ENCODE results near the gene TUBD1. TPM values are rescaled to one million over a fixed set of nuclear protein-coding genes. Genes with fewer than 3 reads are reported as not detected.
A peak's percentile ranks its signal among the peaks of the same experiment; 100 is the strongest.
"Not testable (repeated sequence)": the region's sequence is repeated elsewhere in the genome, so short reads cannot be mapped to it uniquely, and the experiment has no call there.

TUBD1 gene, protein sequence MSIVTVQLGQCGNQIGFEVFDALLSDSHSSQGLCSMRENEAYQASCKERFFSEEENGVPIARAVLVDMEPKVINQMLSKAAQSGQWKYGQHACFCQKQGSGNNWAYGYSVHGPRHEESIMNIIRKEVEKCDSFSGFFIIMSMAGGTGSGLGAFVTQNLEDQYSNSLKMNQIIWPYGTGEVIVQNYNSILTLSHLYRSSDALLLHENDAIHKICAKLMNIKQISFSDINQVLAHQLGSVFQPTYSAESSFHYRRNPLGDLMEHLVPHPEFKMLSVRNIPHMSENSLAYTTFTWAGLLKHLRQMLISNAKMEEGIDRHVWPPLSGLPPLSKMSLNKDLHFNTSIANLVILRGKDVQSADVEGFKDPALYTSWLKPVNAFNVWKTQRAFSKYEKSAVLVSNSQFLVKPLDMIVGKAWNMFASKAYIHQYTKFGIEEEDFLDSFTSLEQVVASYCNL
- total RNA-seq (10.7 TPM), polyA plus RNA-seq (16.6 TPM)
- long read RNA-seq, donor 1: 0 reads
- long read RNA-seq, donor 2: 0 reads
- long read RNA-seq, donor 3, partial matches to known transcripts: 0 of 2 reads
- long read RNA-seq, donor 3, other reads (novel, unspliced or antisense): 0 of 2 reads
- long read RNA-seq, donor 4: 0 reads
- long read RNA-seq, donor 5, partial matches to known transcripts: 0 of 1 reads
- long read RNA-seq, donor 5, other reads (novel, unspliced or antisense): 0 of 1 reads
- long read RNA-seq, donor 6: 0 reads
- long read RNA-seq, donor 7: 0 reads
- long read RNA-seq, donor 8: 0 reads
- long read RNA-seq, donor 9: 0 reads
- long read RNA-seq, donor 10: 0 reads

- H3K4me1 ChIP-seq (ENCODE audit: control insufficient read depth in 2 of 2, insufficient read depth in 2 of 2, low read length in 2 of 2): peaks cover 11 to 15% of the 10 kb centered on the region in 2 donors
- under 1% methylated on average over 61 of the region's 61 CpGs for WGBS
These were observed at the start of gene TUBD1, which contains the start of gene RPS6KB1 for GRCh38 chr17:59892924-59893675. Gene TUBD1, minus strand, starts transcription at chr17:59892943. Its CDS starts 1,941 bp downstream, at chr17:59891002. Gene RPS6KB1, plus strand, starts transcription at chr17:59893121. Its CDS starts 64 bp downstream, at chr17:59893185.

DNA sequence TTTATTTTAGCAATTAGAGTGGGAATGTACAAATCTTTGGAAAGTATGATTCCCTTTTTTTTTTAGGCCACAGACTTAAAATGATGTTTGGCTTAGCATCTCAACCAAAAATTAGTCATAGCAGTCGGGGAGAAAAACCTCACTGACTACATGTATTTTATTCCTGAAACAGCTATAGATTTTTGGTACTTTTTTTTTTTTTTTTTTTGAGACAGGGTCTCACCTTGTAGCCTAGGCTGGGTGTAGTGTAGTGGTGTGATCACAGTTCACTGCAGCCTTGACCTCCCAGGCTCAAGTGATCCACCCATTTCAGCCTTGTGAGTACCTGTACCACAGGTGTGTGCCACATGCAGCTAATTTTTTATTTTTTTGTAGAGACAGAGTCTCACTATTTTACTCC is 48.4 kb upstream of the TUBD1 start:
- peaks cover 22 to 46% of the 10 kb centered on the region in 2 donors for H3K36me3 ChIP-seq (ENCODE audit: control insufficient read depth in 2 of 2, insufficient read depth in 2 of 2, low read length in 1 of 2)
- WGBS: 100% methylated on average over 1 of the region's 1 CpG

More at GRCh38 chr17:59892924-59893675, at the start of gene TUBD1, which contains the start of gene RPS6KB1:
- Histone ChIP-seq H3K9me3 (ENCODE audit: control insufficient read depth in 2 of 2, insufficient read depth in 1 of 2, low read length in 1 of 2) (peaks cover 0 to 6% of the 10 kb centered on the region in 2 donors), H3K27ac (ENCODE audit: low read depth in 1 of 2, low read length in 1 of 2) (peak within 1 kb of the TSS; percentile 91 to 92), H3K27me3 (ENCODE audit: control insufficient read depth in 2 of 2, insufficient read depth in 1 of 2, low read length in 1 of 2) (no peaks in the 10 kb centered on the region), H3K4me3 (ENCODE audit: low read length in 2 of 2) (peak within 1 kb of the TSS; percentile 90 to 91), H3K36me3 (ENCODE audit: control insufficient read depth in 2 of 2, insufficient read depth in 2 of 2, low read length in 1 of 2) (peaks cover 2 to 3% of the 10 kb centered on the region in 2 donors)
- peak; percentile 97 to 100 (median 99) for DNase-seq (ENCODE audit: low read depth in 6 of 9, low spot score in 9 of 9)

DNA sequence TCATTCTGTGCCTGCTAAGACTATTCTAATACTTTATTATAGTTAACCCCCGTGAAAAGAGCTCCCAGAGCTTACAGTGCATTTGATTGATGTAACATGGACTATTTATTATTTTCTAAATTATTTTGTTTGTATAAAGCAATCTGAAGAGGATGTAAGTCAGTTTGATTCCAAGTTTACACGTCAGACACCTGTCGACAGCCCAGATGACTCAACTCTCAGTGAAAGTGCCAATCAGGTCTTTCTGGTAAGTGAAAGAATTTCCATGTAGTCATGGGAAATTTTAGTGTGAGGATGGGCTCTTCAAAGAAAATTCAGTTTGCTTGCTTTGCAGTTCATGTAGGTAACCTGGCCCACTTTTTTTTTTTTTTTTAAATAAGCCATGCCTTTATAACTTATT is 48.0 kb upstream of the TUBD1 start:
- peaks cover 24 to 45% of the 10 kb centered on the region in 2 donors for H3K36me3 ChIP-seq (ENCODE audit: control insufficient read depth in 2 of 2, insufficient read depth in 2 of 2, low read length in 1 of 2)
- not testable (repeated sequence) for DNase-seq (ENCODE audit: low read depth in 6 of 9, low spot score in 9 of 9); H3K27ac ChIP-seq (ENCODE audit: low read depth in 1 of 2, low read length in 1 of 2); H3K4me1 ChIP-seq (ENCODE audit: control insufficient read depth in 2 of 2, insufficient read depth in 2 of 2, low read length in 2 of 2); H3K27me3 ChIP-seq (ENCODE audit: control insufficient read depth in 2 of 2, insufficient read depth in 1 of 2, low read length in 1 of 2); H3K9me3 ChIP-seq (ENCODE audit: control insufficient read depth in 2 of 2, insufficient read depth in 1 of 2, low read length in 1 of 2); H3K4me3 ChIP-seq (ENCODE audit: low read length in 2 of 2)
- 91% methylated on average over 3 of the region's 3 CpGs for WGBS

More for the DNA sequence above, 48.4 kb upstream of the TUBD1 start:
- Histone ChIP-seq H3K27me3 (ENCODE audit: control insufficient read depth in 2 of 2, insufficient read depth in 1 of 2, low read length in 1 of 2) (no peaks in the 10 kb centered on the region), H3K27ac (ENCODE audit: low read depth in 1 of 2, low read length in 1 of 2) (no peak overlapping the region), H3K4me3 (ENCODE audit: low read length in 2 of 2) (no peak overlapping the region), H3K4me1 (ENCODE audit: control insufficient read depth in 2 of 2, insufficient read depth in 2 of 2, low read length in 2 of 2) (no peaks in the 10 kb centered on the region), H3K9me3 (ENCODE audit: control insufficient read depth in 2 of 2, insufficient read depth in 1 of 2, low read length in 1 of 2) (no peaks in the 10 kb centered on the region)
- no peak for DNase-seq (ENCODE audit: low read depth in 6 of 9, low spot score in 9 of 9)

DNA sequence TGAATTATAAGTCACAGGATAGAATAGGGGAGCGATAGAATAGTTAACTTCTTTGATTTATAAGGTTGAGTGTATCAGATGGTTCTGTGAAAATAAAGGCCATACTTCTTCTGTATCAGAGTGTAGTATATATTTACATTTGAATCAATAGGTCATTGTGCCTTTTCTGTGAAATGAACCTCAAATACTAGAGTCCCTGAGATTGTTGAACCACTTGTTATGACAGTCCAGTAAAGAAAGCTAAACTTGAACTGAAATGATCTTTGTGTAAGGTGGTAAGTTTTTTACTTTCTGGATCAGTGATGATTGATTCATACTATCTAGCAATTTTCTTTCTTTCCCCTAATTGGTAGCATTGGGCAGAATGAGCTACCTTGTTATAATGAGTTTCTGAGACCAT is 40.6 kb upstream of the TUBD1 start:
- not testable (repeated sequence) for H3K27me3 ChIP-seq (ENCODE audit: control insufficient read depth in 2 of 2, insufficient read depth in 1 of 2, low read length in 1 of 2); DNase-seq (ENCODE audit: low read depth in 6 of 9, low spot score in 9 of 9); H3K4me1 ChIP-seq (ENCODE audit: control insufficient read depth in 2 of 2, insufficient read depth in 2 of 2, low read length in 2 of 2); H3K27ac ChIP-seq (ENCODE audit: low read depth in 1 of 2, low read length in 1 of 2); H3K4me3 ChIP-seq (ENCODE audit: low read length in 2 of 2); H3K9me3 ChIP-seq (ENCODE audit: control insufficient read depth in 2 of 2, insufficient read depth in 1 of 2, low read length in 1 of 2)
- H3K36me3 ChIP-seq (ENCODE audit: control insufficient read depth in 2 of 2, insufficient read depth in 2 of 2, low read length in 1 of 2): peaks cover 33 to 54% of the 10 kb centered on the region in 2 donors
- 98% methylated on average over 1 of the region's 1 CpG for WGBS

DNA sequence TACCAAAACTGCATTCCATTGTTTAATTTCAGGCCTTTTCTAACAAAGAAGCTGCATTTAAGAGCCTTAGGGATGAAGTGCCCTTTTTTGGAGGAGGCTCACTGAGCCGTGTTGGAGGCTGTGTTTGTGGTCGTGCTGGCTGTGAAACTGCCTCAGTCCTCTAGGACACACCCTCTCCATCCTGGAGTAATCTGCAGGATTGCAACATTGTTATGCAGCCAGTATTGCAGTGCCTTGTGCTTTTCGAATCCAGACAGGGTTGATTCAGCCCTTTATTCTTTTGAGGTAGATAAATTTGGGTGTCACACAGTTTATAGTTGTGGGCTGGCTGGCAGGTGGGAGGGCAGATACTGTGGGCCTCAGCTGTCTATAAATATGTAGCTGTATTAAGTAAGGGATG is 38.0 kb upstream of the TUBD1 start:
- WGBS: 90% methylated on average over 3 of the region's 3 CpGs
- H3K36me3 ChIP-seq (ENCODE audit: control insufficient read depth in 2 of 2, insufficient read depth in 2 of 2, low read length in 1 of 2): peaks cover 19 to 55% of the 10 kb centered on the region in 2 donors
- DNase-seq (ENCODE audit: low read depth in 6 of 9, low spot score in 9 of 9); H3K9me3 ChIP-seq (ENCODE audit: control insufficient read depth in 2 of 2, insufficient read depth in 1 of 2, low read length in 1 of 2); H3K4me1 ChIP-seq (ENCODE audit: control insufficient read depth in 2 of 2, insufficient read depth in 2 of 2, low read length in 2 of 2); H3K27me3 ChIP-seq (ENCODE audit: control insufficient read depth in 2 of 2, insufficient read depth in 1 of 2, low read length in 1 of 2); H3K4me3 ChIP-seq (ENCODE audit: low read length in 2 of 2); H3K27ac ChIP-seq (ENCODE audit: low read depth in 1 of 2, low read length in 1 of 2): not testable (repeated sequence)

DNA sequence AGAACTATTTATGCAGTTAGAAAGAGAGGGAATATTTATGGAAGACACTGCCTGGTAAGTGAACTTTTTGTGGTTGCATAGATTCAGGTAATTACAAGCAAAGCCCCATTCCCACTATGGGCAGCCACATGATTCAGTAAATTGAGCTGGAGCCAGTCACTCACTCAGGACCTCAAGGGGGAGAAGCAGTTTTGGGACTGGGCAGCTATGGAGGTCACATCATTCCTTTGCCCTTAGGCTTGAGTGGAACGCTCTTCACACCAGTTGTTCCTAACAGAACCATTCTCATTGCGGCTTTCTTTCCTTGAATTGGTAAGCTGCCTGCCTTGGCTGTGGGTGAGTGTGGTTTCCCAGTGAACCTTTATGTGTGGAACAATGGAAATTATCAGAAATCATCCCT is 37.4 kb upstream of the TUBD1 start:
- not testable (repeated sequence) for H3K4me3 ChIP-seq (ENCODE audit: low read length in 2 of 2); DNase-seq (ENCODE audit: low read depth in 6 of 9, low spot score in 9 of 9); H3K27me3 ChIP-seq (ENCODE audit: control insufficient read depth in 2 of 2, insufficient read depth in 1 of 2, low read length in 1 of 2); H3K4me1 ChIP-seq (ENCODE audit: control insufficient read depth in 2 of 2, insufficient read depth in 2 of 2, low read length in 2 of 2); H3K27ac ChIP-seq (ENCODE audit: low read depth in 1 of 2, low read length in 1 of 2); H3K9me3 ChIP-seq (ENCODE audit: control insufficient read depth in 2 of 2, insufficient read depth in 1 of 2, low read length in 1 of 2)
- 97% methylated on average over 2 of the region's 2 CpGs for WGBS
- peaks cover 19 to 55% of the 10 kb centered on the region in 2 donors for H3K36me3 ChIP-seq (ENCODE audit: control insufficient read depth in 2 of 2, insufficient read depth in 2 of 2, low read length in 1 of 2)

DNA sequence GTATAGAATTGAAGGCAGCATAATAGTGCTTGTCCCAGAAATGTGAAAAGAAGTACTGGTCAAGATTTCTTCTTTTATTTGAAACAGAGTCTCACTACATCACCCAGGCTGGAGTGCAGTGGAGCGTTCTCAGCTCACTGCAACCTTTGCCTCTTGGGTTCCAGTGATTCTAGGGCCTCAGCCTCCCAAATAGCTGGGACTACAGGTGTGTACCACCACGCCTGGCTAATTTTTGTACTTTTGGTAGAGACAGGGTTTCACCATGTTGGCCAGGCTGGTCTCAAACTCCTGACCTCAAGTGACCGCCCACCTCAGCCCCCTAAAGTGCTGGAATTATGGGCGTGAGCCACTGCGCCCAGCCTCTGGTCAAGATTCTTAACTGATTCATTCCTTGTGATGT is 27.9 kb upstream of the TUBD1 start:
- peaks cover 32 to 44% of the 10 kb centered on the region in 2 donors for H3K36me3 ChIP-seq (ENCODE audit: control insufficient read depth in 2 of 2, insufficient read depth in 2 of 2, low read length in 1 of 2)
- WGBS: 97% methylated on average over 5 of the region's 5 CpGs
- H3K27me3 ChIP-seq (ENCODE audit: control insufficient read depth in 2 of 2, insufficient read depth in 1 of 2, low read length in 1 of 2); H3K9me3 ChIP-seq (ENCODE audit: control insufficient read depth in 2 of 2, insufficient read depth in 1 of 2, low read length in 1 of 2); H3K27ac ChIP-seq (ENCODE audit: low read depth in 1 of 2, low read length in 1 of 2); H3K4me3 ChIP-seq (ENCODE audit: low read length in 2 of 2); DNase-seq (ENCODE audit: low read depth in 6 of 9, low spot score in 9 of 9); H3K4me1 ChIP-seq (ENCODE audit: control insufficient read depth in 2 of 2, insufficient read depth in 2 of 2, low read length in 2 of 2): not testable (repeated sequence)

GRCh38 chr17:59916446-59916845 is 23.7 kb upstream of the TUBD1 start:
- Histone ChIP-seq H3K4me1 (ENCODE audit: control insufficient read depth in 2 of 2, insufficient read depth in 2 of 2, low read length in 2 of 2) (no peaks in the 10 kb centered on the region), H3K27me3 (ENCODE audit: control insufficient read depth in 2 of 2, insufficient read depth in 1 of 2, low read length in 1 of 2) (no peaks in the 10 kb centered on the region), H3K9me3 (ENCODE audit: control insufficient read depth in 2 of 2, insufficient read depth in 1 of 2, low read length in 1 of 2) (no peaks in the 10 kb centered on the region), H3K27ac (ENCODE audit: low read depth in 1 of 2, low read length in 1 of 2) (no peak overlapping the region), H3K36me3 (ENCODE audit: control insufficient read depth in 2 of 2, insufficient read depth in 2 of 2, low read length in 1 of 2) (peaks cover 33 to 61% of the 10 kb centered on the region in 2 donors), H3K4me3 (ENCODE audit: low read length in 2 of 2) (no peak overlapping the region)
- DNase-seq (ENCODE audit: low read depth in 6 of 9, low spot score in 9 of 9): no peak
